Activated T-helper 1 cell treated with anti-CD3 and anti-CD28 coated beads, Interleukin-12 subunit alpha, Interleukin-12 subunit beta, Interleukin-2, Interleukin-4 antibody, amounts not matched to agents 30 ng/mL and 10 ng/mL and 1 ng/mL, durations not matched to agents 14 hours and 24 hours and 36 hours (primary cell): ENCODE data around the gene QRICH2. TPM values are rescaled to one million over a fixed set of nuclear protein-coding genes. Genes with fewer than 3 reads are reported as not detected.
"Not testable (repeated sequence)": the region's sequence is repeated elsewhere in the genome, so short reads cannot be mapped to it uniquely, and the experiment has no call there.

Experiments
- DNase-seq: peaks from one replicate; pipeline ENCODE4 v3.0.0; 2021; ENCODE audit warnings: low spot score
- H3K27ac Mint-ChIP-seq: one replicate; pipeline ENCODE4 v1.8.0; 2021; ENCODE audit warnings: mild to moderate bottlenecking, mixed read lengths
- H3K27me3 Mint-ChIP-seq: one replicate; pipeline ENCODE4 v1.8.0; 2022; ENCODE audit warnings: mild to moderate bottlenecking, moderate library complexity, mixed read lengths; ENCODE audit not compliant: insufficient read depth
- H3K36me3 Mint-ChIP-seq: one replicate; pipeline ENCODE4 v1.8.0; 2021; ENCODE audit warnings: low read depth, mixed read lengths
- H3K4me1 Mint-ChIP-seq: one replicate; pipeline ENCODE4 v1.8.0; 2021; ENCODE audit warnings: low read depth, mixed read lengths
- H3K4me3 Mint-ChIP-seq: one replicate; pipeline ENCODE4 v1.8.0; 2021; ENCODE audit warnings: mild to moderate bottlenecking, moderate library complexity, mixed read lengths
- H3K9me3 Mint-ChIP-seq: one replicate; pipeline ENCODE4 v1.8.0; 2021; ENCODE audit warnings: mixed read lengths
- intact Hi-C: fragments of 100-400 bp; cut with micrococcal nuclease; formaldehyde crosslinking; loops from one replicate; pipeline ENCODE4 v1.15.1; 2024
- total RNA-seq: library from RNA; stranded (reverse); gene quantifications from 2 replicates; pipeline ENCODE4 v1.2.3, GENCODE V29; 2022

QRICH2 gene
- total RNA-seq, 1 donor from 2014 or later = 3.3 TPM

GRCh38 chr17:76225373-76226086 is 82.5 kb downstream of the QRICH2 start:
- H3K9me3 Mint-ChIP-seq, H3K4me3 Mint-ChIP-seq, H3K27ac Mint-ChIP-seq, intact Hi-C loops, DNase-seq, H3K27me3 Mint-ChIP-seq: not testable (repeated sequence)
- peaks cover 37% of the 10 kb centered on the region for H3K36me3 Mint-ChIP-seq
- H3K4me1 Mint-ChIP-seq = peaks cover 34% of the 10 kb centered on the region

Other genes starting within 250 kb of the QRICH2 start
- 177 and 184 TPM in 2 replicates for gene SRP68, start 235.8 kb downstream of the QRICH2 start, total RNA-seq
- gene GALR2, start 233.5 kb downstream of the QRICH2 start, total RNA-seq = 3.6 and 3.7 TPM in 2 replicates
- 2.7 and 2.9 TPM in 2 replicates for gene ZACN, start 229.1 kb downstream of the QRICH2 start, total RNA-seq
- 108 and 116 TPM in 2 replicates for gene EXOC7, start 204.5 kb downstream of the QRICH2 start, total RNA-seq
- gene FOXJ1, start 167.0 kb downstream of the QRICH2 start, total RNA-seq = 0.10 TPM in 1 of 2 replicates, not detected in the other
- 50.4 and 51.7 TPM in 2 replicates for gene RNF157, start 67.8 kb downstream of the QRICH2 start, total RNA-seq
- gene UBALD2, start 42.9 kb downstream of the QRICH2 start, total RNA-seq = 206 and 217 TPM in 2 replicates
- 41.2 and 44.0 TPM in 2 replicates for gene PRPSAP1, start 45.6 kb upstream of the QRICH2 start, total RNA-seq
- gene SPHK1, start 76.3 kb upstream of the QRICH2 start, total RNA-seq = 16.5 and 17.8 TPM in 2 replicates
- 44.9 and 45.1 TPM in 2 replicates for gene UBE2O, start 144.9 kb upstream of the QRICH2 start, total RNA-seq
- gene AANAT, start 159.3 kb upstream of the QRICH2 start, total RNA-seq = not detected in 2 replicates
- gene RHBDF2, start 193.1 kb upstream of the QRICH2 start, total RNA-seq = 53.2 and 53.7 TPM in 2 replicates
- not detected in 2 replicates for gene CYGB, start 229.4 kb upstream of the QRICH2 start, total RNA-seq
- not detected in 2 replicates for gene PRCD, start 231.8 kb upstream of the QRICH2 start, total RNA-seq